GM19372 (cell line): Measurements from ENCODE around the gene MYO3A.
"Not testable (repeated sequence)": the region's sequence is repeated elsewhere in the genome, so short reads cannot be mapped to it uniquely, and the experiment has no call there.

Source experiments
- ATAC-seq: cut with Tn5 transposase; IDR thresholded peaks from one replicate; pipeline ENCODE4 v1.9.1; 2021; ENCODE audit warnings: mild to moderate bottlenecking, low read depth, moderate library complexity; ENCODE audit not compliant: unreplicated experiment

Gene MYO3A

GRCh38 chr10:25972631-25973030, 38.6 kb downstream of the MYO3A start:
- no peak for ATAC-seq

DNA sequence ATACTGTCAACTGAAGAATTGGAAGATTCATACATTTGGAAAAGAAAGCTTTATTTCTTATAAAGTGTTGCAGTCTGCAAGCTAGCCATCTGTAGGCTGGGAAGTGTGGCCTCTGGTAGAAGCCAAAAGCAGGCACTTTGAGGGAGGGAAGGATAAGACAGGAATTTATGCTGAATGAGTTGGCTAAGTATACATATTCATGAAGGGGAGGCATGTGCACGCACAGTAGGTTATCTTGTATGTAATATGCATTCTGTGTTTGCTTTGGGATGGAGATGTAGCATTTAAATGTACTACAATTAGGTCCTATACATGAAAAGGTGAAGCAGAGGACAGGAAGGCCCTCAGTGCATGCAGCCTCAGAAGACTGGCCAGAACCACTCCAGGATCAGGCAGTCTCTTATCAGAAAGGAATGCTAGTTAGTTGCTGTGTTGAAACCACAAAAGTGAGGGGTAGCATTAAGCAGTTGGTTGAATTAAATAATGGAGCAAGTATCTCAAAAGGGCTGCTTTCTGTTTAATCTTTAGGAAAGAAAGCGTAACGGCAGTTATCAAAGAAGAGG, 40.9 kb downstream of the MYO3A start:
- no peak for ATAC-seq

DNA sequence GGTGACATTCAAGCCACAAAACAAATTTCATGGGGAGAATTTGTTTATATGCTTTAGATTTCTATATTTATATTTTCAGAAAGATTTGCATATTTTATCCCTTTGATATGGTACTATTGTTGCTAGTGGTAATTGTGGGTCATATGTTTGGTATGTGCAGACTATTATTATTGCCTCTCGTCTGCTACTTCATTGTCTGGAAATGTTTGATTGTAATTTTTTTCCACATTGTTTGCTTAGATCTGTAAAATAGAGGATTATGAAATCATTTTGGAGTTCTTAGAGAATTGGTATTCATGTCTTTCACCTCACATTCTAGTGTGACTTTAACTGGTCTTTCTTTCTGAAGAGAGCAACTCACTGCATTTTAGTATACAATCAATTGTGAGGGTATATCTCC, 44.7 kb downstream of the MYO3A start:
- no peak for ATAC-seq

- no peak for ATAC-seq
Observed at GRCh38 chr10:25982107-25982506, 48.1 kb downstream of the MYO3A start.

GRCh38 chr10:25988583-25988982, 54.6 kb downstream of the MYO3A start:
- ATAC-seq, result no peak

GRCh38 chr10:25989951-25990350, 55.9 kb downstream of the MYO3A start:
- no peak for ATAC-seq

DNA sequence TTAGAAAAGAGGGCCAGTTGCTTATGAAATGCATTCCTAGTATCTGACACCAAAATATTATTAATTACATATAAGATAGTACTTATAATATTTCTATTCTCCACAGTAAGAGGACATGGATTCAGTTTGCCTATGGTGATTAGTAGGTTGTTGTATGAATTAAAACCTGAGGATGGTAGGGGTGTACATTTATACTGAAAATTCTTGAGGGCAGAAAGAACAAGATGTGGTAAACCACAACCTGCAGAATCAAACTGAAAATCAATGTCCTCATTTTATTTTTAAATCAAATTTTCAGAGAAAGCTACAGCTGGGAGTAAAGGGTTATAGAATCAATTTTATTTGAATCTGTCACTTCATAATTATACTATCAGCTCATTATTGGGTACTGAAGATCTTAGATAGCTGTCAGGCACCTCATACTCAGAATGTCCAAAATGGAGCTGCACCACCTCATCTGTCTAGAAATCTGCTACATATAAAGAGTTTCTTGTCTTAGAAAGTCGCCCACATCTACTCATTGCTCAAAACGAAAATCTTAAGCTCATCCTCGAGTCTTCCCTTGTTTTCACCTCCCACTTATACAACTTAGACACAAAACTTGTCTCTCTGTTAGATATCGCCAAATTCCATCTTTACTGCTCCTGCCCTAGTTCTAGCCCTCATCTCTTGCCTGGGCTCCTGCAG, 65.4 kb downstream of the MYO3A start:
- ATAC-seq, result no peak

GRCh38 chr10:26000971-26001370, 66.9 kb downstream of the MYO3A start:
- ATAC-seq, result no peak

GRCh38 chr10:26002466-26002865, 68.4 kb downstream of the MYO3A start:
- ATAC-seq, result not testable (repeated sequence)

DNA sequence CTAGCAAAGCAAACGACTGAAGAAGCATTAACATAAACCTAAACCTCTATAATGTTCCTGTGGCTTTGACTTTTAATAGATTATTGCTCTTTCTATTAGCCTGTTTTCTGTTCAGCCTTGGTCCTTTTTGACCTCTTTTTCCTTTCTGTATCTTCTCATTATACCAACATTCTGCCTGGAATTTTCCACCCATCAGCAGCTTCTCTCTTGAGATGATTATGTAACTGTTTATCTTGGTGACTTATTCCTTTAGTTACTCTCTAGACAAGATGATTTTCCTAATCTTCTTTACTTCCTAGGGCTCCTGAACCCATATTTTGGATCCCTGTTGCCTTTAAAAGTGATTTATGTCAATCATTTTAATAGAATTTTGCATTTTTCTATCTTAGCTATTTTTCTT, 81.1 kb downstream of the MYO3A start:
- ATAC-seq, result no peak

DNA sequence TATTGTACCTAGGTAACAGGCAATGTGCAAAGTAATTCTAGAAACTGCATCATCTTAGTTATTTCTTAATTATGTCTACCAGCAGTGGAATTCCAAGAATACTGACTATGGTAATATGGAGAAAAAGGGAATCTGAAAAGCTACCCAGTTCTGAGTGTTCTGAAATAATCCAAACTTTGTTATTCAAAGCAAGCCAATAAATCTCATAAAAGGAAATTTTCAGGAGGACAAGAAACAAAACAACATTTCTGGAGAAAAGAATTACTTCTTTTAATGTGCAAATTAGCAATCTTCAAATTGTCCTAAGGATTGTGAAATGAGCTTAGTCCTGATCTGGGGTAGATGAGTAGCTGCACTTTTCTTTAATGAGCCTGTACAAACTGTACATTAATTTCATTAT, 88.8 kb downstream of the MYO3A start:
- ATAC-seq, result no peak

- ATAC-seq, result no peak
Observed at GRCh38 chr10:26024303-26024702, 90.3 kb downstream of the MYO3A start.

DNA sequence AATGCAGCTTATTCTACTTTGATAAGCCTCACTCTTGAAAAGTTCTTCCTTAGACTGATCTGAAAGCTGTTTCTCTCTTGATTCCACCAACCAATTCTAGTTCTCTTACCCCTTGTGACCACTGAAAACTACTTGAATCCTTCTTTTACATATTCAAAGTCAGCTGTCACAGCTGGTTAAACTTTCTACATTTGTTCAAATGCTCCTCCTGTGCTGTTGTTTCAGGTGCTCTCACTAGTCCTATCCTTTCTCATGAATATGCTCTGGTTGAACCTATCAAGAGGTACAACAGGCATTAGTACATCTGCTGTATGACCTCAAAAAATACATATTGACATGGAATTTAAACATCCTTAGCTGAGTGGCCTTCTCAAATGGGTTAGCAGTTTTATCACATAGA, 91.5 kb downstream of the MYO3A start:
- ATAC-seq, result no peak

DNA sequence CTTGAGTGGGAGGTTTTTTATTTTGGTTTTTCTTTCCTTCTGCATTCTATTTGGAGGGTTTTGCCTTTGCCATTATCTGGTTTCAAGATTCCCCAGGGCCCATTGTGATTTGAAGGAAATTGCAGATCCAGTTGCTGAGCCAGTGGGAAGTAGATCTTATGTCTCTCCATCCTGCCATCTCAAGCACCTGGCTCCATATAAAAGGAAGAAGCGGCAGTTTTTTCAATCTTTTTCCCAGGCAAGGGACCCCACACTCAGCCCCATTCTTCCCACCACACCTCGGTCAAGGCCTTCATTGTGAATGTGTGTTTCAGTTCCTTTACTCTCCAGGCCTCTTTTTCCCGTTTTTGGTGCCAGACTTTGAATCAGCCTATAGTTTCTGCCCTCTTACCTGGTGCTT, 95.8 kb downstream of the MYO3A start:
- ATAC-seq, result no peak

- no peak for ATAC-seq
Observed at GRCh38 chr10:26031300-26031699, 97.3 kb downstream of the MYO3A start.

DNA sequence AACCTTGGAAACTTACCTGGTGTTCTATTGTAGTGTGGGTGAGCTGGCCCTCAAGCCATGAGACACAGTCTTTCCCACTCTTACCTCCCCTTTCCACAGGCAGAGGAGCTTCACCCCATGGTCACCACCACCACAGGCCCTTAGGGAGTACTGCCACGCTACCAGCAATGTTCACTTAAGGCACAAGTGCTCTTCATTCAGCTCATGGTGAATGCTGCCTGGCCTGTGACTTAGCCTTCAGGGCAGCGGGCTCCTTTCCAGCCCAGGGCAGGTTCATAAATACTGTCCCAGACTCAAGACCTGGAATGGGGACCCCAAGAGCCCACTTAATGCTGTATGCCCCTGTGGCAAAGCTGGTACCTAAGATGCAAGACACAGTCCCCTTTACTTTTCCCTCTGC, 109.4 kb downstream of the MYO3A start:
- ATAC-seq, result no peak

DNA sequence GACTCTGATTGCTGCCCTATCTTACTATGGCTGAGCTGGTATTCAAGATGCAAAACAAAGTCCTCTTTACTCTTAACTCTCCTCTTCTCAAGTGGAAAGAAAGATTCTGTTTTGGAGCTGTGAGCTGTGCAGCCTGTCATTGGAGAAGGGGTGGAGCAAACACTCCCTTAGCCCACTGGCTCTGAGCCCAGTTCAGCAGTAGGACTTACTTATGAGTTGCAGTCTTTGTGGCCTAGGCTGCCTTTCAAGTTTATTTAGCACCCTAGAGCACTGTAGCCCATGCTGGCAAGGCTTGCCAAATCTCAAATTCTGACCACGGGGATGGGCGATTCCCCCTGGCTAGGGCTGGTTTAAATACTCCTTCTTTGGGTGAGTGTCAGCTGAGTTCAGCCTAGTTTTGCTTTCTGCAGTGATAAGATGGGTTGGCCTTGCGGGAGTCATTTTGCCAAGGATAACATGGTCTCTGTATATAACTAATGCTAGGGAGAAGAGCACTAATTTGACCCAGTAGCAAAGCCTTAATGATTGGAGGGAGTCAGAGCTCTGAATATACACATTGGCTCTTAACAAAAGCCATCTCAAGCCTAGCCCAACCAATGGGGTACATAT, 110.2 kb downstream of the MYO3A start:
- ATAC-seq, result no peak

- no peak for ATAC-seq
Observed at GRCh38 chr10:26046073-26046700, 112.2 kb downstream of the MYO3A start.

GRCh38 chr10:26048756-26049155, 114.7 kb downstream of the MYO3A start:
- no peak for ATAC-seq

GRCh38 chr10:26052326-26052725, 118.3 kb downstream of the MYO3A start:
- no peak for ATAC-seq

DNA sequence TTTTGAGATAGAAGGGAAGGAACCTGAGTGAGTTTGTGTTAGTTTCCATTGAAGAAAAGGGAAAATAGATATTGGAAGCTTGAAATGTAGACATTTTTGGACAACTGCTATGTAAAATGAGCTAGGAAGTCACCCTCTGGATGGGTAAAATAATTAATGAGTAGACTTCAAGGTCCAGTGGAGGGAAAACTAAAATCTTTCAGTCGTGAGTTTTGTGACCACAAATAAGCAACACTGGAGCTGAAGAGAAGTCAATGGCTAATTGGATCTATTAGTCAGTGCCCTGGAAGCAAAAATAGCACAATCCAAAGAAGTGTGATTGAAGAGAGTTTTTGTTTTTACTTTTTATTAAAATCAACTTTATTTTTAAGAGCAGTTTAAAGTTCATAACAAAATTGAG, 123.4 kb downstream of the MYO3A start:
- ATAC-seq, result no peak

GRCh38 chr10:26064106-26064505, 130.1 kb downstream of the MYO3A start:
- ATAC-seq, result no peak
